Liver (tissue), 9 donors: ENCODE results near the gene KCTD2. TPM values are rescaled to one million over a fixed set of nuclear protein-coding genes. Genes with fewer than 3 reads are reported as not detected.

Experiments
- DNase-seq: peaks from one replicate; pipeline ENCODE4 v3.0.0-alpha.2; 2017; ENCODE audit warnings: low spot score
- H3K27ac ChIP-seq, 2 donors: one replicate each; pipeline ENCODE4 v1.7.0; 2013; ENCODE audit warnings: inconsistent platforms in 2 of 2, low read length in 2 of 2, control low read depth in 1 of 2, low read depth in 1 of 2, mild to moderate bottlenecking in 1 of 2
- H3K27me3 ChIP-seq, 4 donors: one replicate each; pipeline versions ENCODE4 v1.6.1 to v1.7.0; 2013; ENCODE audit warnings: low read length in 3 of 4, inconsistent platforms in 1 of 4, mild to moderate bottlenecking in 1 of 4, moderate library complexity in 1 of 4; ENCODE audit not compliant: control insufficient read depth in 4 of 4, insufficient read depth in 4 of 4
- H3K36me3 ChIP-seq, 4 donors: one replicate each; pipeline versions ENCODE4 v1.6.1 to v1.7.0; 2013; ENCODE audit warnings: low read length in 3 of 4, mild to moderate bottlenecking in 3 of 4, low read depth in 1 of 4, moderate library complexity in 1 of 4; ENCODE audit not compliant: control insufficient read depth in 4 of 4, insufficient read depth in 3 of 4
- H3K4me1 ChIP-seq, 4 donors: one replicate each; pipeline versions ENCODE4 v1.6.1 to v1.7.0; 2013; ENCODE audit warnings: low read length in 3 of 4, mild to moderate bottlenecking in 3 of 4, moderate library complexity in 1 of 4; ENCODE audit not compliant: control insufficient read depth in 4 of 4, insufficient read depth in 4 of 4
- H3K4me3 ChIP-seq, 3 donors: one replicate each; pipeline versions ENCODE4 v1.6.1 to v1.7.0; 2013; ENCODE audit warnings: low read length in 3 of 3, control low read depth in 1 of 3, low read depth in 1 of 3, mild to moderate bottlenecking in 1 of 3
- H3K9ac ChIP-seq, 2 donors: one replicate each; pipeline ENCODE4 v1.7.0; 2013; ENCODE audit warnings: low read length in 2 of 2, mild to moderate bottlenecking in 2 of 2, moderate library complexity in 2 of 2, control low read depth in 1 of 2, low read depth in 1 of 2
- H3K9me3 ChIP-seq, 4 donors: one replicate each; pipeline versions ENCODE4 v1.6.1 to v1.7.0; 2013; ENCODE audit warnings: low read length in 3 of 4; ENCODE audit not compliant: control insufficient read depth in 4 of 4
- EGR1 ChIP-seq, 2 donors: IDR thresholded peaks; 2 replicates each; pipeline ENCODE4 v1.6.1; 2016 to 2018; ENCODE audit warnings: antibody characterized with exemption in 2 of 2, low read depth in 2 of 2
- FOXA1 ChIP-seq: IDR thresholded peaks from 2 replicates; pipeline ENCODE4 v1.6.1; 2016; ENCODE audit warnings: antibody characterized with exemption
- FOXA2 ChIP-seq: IDR thresholded peaks from 2 replicates; pipeline ENCODE4 v1.6.1; 2016; ENCODE audit warnings: antibody characterized with exemption
- GABPA ChIP-seq, 2 donors: IDR thresholded peaks in 1 of 2; conservative IDR thresholded peaks in 1 of 2; 2 replicates each; pipeline ENCODE4 v1.6.1; 2016; ENCODE audit warnings: antibody characterized with exemption in 2 of 2, mild to moderate bottlenecking in 1 of 2, moderate library complexity in 1 of 2
- HNF4A ChIP-seq, 2 donors: conservative IDR thresholded peaks; 2 replicates each; pipeline ENCODE4 v1.6.1; 2016; ENCODE audit warnings: antibody characterized with exemption in 2 of 2, mild to moderate bottlenecking in 2 of 2
- HNF4G ChIP-seq: IDR thresholded peaks from 2 replicates; pipeline ENCODE4 v1.6.1; 2016; ENCODE audit warnings: antibody characterized with exemption
- JUND ChIP-seq, 2 donors: IDR thresholded peaks; 2 replicates each; pipeline ENCODE4 v1.6.1; 2016; ENCODE audit warnings: antibody characterized with exemption in 2 of 2
- NR2F2 ChIP-seq: IDR thresholded peaks from 2 replicates; pipeline ENCODE4 v1.6.1; 2016; ENCODE audit warnings: antibody characterized with exemption
- RAD21 ChIP-seq, 2 donors: IDR thresholded peaks; 2 replicates each; pipeline ENCODE4 v1.6.1; 2016; ENCODE audit warnings: antibody characterized with exemption in 2 of 2, mild to moderate bottlenecking in 2 of 2
- REST ChIP-seq: IDR thresholded peaks from 2 replicates; pipeline ENCODE4 v1.6.1; 2016; ENCODE audit warnings: antibody characterized with exemption, mild to moderate bottlenecking
- RXRA ChIP-seq, 2 donors: IDR thresholded peaks; 2 replicates each; pipeline ENCODE4 v1.6.1; 2017 to 2018; ENCODE audit warnings: antibody characterized with exemption in 2 of 2, mild to moderate bottlenecking in 1 of 2
- SP1 ChIP-seq: IDR thresholded peaks from 2 replicates; pipeline ENCODE4 v1.6.1; 2018; ENCODE audit warnings: antibody characterized with exemption, mild to moderate bottlenecking
- TAF1 ChIP-seq: conservative IDR thresholded peaks from 2 replicates; pipeline ENCODE4 v1.6.1; 2016; ENCODE audit warnings: antibody characterized with exemption, mild to moderate bottlenecking
- YY1 ChIP-seq: IDR thresholded peaks from 2 replicates; pipeline ENCODE4 v1.6.1; 2016; ENCODE audit warnings: antibody characterized with exemption, mild to moderate bottlenecking
- ZBTB33 ChIP-seq: IDR thresholded peaks from 2 replicates; pipeline ENCODE4 v1.6.1; 2016; ENCODE audit warnings: antibody characterized with exemption
- WGBS: extraction: QIAGEN DNeasy Blood & Tissue Kit; methylation state at CpG from one replicate; pipeline ENCODE4 v1.1.7; 2013; 5-methylcytosine and 5-hydroxymethylcytosine counted together
- polyA plus RNA-seq, 2 donors: library from polyadenylated mRNA; stranded (reverse) in 1 of 2; unstranded in 1 of 2; fragments of 200-250 nt in 1 of 2; fragments of >200 nt in 1 of 2; fragmentation: Nextera tagmentation in 1 of 2; extraction: Ambion mirVana in 1 of 2; gene quantifications; one replicate each; pipeline versions ENCODE4 v1.2.1 to v1.2.3, GENCODE V29; 2013 to 2015
- total RNA-seq, 2 donors: library from RNA; depleted of rRNA; stranded (reverse); fragments of >200 nt; gene quantifications; one replicate each; pipeline ENCODE4 v1.2.3, GENCODE V29; 2014
- TF ChIP-seq, protein P1 (sequence below): fragments of 150-350 bp; IDR thresholded peaks from 2 replicates; pipeline ENCODE4 v1.5.1; 2017; ENCODE audit warnings: improper control_type of control experiment, low read depth, low read length; ENCODE audit not compliant: missing input control
- TF ChIP-seq, protein P2 (sequence below): IDR thresholded peaks from 2 replicates; pipeline ENCODE4 v1.6.1; 2016; ENCODE audit warnings: antibody characterized with exemption
- TF ChIP-seq, protein P3 (sequence below): IDR thresholded peaks from 2 replicates; pipeline ENCODE4 v1.6.1; 2016; ENCODE audit warnings: antibody characterized with exemption
- donor health status: healthy.
- donor health status: healthy.
- donor health status: healthy.
- donor health status: healthy.
- donor health status: healthy.

Gene KCTD2
- total and polyA plus RNA-seq, 4 donors = 2.4 to 8.2 (median 6.4) TPM

- Histone ChIP-seq H3K4me1 (peaks cover 2 to 18% (median 12%) of the 10 kb centered on the region in 4 donors), H3K9me3 (no peaks in the 10 kb centered on the region), H3K36me3 (no peaks in the 10 kb centered on the region), H3K27me3 (no peaks in the 10 kb centered on the region), H3K27ac (no peak overlapping the region), H3K4me3 (no peak overlapping the region), H3K9ac (no peak overlapping the region)
- TF ChIP-seq EGR1 (IDR thresholded peaks at IDR 0.05; ENCODE audit: low read depth in 2 of 2) = no peak
- TF ChIP-seq, protein P1, sequence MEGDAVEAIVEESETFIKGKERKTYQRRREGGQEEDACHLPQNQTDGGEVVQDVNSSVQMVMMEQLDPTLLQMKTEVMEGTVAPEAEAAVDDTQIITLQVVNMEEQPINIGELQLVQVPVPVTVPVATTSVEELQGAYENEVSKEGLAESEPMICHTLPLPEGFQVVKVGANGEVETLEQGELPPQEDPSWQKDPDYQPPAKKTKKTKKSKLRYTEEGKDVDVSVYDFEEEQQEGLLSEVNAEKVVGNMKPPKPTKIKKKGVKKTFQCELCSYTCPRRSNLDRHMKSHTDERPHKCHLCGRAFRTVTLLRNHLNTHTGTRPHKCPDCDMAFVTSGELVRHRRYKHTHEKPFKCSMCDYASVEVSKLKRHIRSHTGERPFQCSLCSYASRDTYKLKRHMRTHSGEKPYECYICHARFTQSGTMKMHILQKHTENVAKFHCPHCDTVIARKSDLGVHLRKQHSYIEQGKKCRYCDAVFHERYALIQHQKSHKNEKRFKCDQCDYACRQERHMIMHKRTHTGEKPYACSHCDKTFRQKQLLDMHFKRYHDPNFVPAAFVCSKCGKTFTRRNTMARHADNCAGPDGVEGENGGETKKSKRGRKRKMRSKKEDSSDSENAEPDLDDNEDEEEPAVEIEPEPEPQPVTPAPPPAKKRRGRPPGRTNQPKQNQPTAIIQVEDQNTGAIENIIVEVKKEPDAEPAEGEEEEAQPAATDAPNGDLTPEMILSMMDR = no peak
- TF ChIP-seq RAD21 (IDR thresholded peaks at IDR 0.05) = no peak
- no peak for TF ChIP-seq FOXA1
- DNase-seq = no peak
- 89% methylated on average over 8 of the region's 8 CpGs for WGBS
Measured at GRCh38 chr17:75030161-75030560, 16.9 kb upstream of the KCTD2 start.

- peaks cover 5 to 24% (median 15%) of the 10 kb centered on the region in 4 donors for H3K4me1 ChIP-seq
- no peak overlapping the region for H3K4me3 ChIP-seq
- no peaks in the 10 kb centered on the region for H3K9me3 ChIP-seq
- no peaks in the 10 kb centered on the region for H3K36me3 ChIP-seq
- H3K9ac ChIP-seq = no peak overlapping the region
- no peak overlapping the region for H3K27ac ChIP-seq
- no peak for TF ChIP-seq HNF4G
- TF ChIP-seq TAF1 = no peak
- TF ChIP-seq HNF4A (conservative IDR thresholded peaks at IDR 0.05) = no peak
- no peak for TF ChIP-seq GABPA (IDR thresholded peaks at IDR 0.05 in 1 of 2, conservative IDR thresholded peaks at IDR 0.05 in 1 of 2)
- TF ChIP-seq, protein P1 = no peak
- no peak for TF ChIP-seq RAD21 (IDR thresholded peaks at IDR 0.05)
- no peak for TF ChIP-seq NR2F2
- TF ChIP-seq JUND (IDR thresholded peaks at IDR 0.05) = no peak
- TF ChIP-seq EGR1 (IDR thresholded peaks at IDR 0.05; ENCODE audit: low read depth in 2 of 2) = no peak
- no peak for TF ChIP-seq FOXA2
- TF ChIP-seq FOXA1 = no peak
- TF ChIP-seq YY1 = no peak
- TF ChIP-seq ZBTB33 = no peak
- no peak for TF ChIP-seq RXRA (IDR thresholded peaks at IDR 0.05)
- TF ChIP-seq, protein P2, sequence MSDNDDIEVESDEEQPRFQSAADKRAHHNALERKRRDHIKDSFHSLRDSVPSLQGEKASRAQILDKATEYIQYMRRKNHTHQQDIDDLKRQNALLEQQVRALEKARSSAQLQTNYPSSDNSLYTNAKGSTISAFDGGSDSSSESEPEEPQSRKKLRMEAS = no peak
- TF ChIP-seq REST = no peak
- TF ChIP-seq, protein P3, sequence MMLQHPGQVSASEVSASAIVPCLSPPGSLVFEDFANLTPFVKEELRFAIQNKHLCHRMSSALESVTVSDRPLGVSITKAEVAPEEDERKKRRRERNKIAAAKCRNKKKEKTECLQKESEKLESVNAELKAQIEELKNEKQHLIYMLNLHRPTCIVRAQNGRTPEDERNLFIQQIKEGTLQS = no peak
- no peak for TF ChIP-seq SP1
- peak; percentile 38 for DNase-seq
- WGBS = 40% methylated on average over 10 of the region's 10 CpGs
- H3K27me3 ChIP-seq = no peaks in the 10 kb centered on the region
Measured at GRCh38 chr17:75031972-75032719, 14.9 kb upstream of the KCTD2 start.
